Smooth muscle cell (in vitro differentiated cells): ENCODE results near the gene PCIF1. TPM values are rescaled to one million over a fixed set of nuclear protein-coding genes. Genes with fewer than 3 reads are reported as not detected.
"Not testable (repeated sequence)": the region's sequence is repeated elsewhere in the genome, so short reads cannot be mapped to it uniquely, and the experiment has no call there.

Source experiments
- DNase-seq: peaks from one replicate; lab custom pipeline; 2025; ENCODE audit not compliant: unreplicated experiment; lab: John Stamatoyannopoulos, UW
- H2AFZ ChIP-seq: fragments of 200-600 bp; sonication (generic); 2 replicates; pipeline ENCODE4 v1.6.0; 2016; ENCODE audit warnings: antibody characterized with exemption, low read depth, mild to moderate bottlenecking
- H3F3A ChIP-seq: fragments of 200-600 bp; sonication (generic); 2 replicates; pipeline ENCODE4 v1.6.0; 2017; ENCODE audit warnings: antibody characterized with exemption, low read depth
- H3K27ac ChIP-seq: fragments of 200-600 bp; sonication (generic); 2 replicates; pipeline ENCODE4 v1.5.1; 2016; ENCODE audit warnings: low read depth, mild to moderate bottlenecking
- H3K27me3 ChIP-seq: fragments of 200-600 bp; sonication (generic); 2 replicates; pipeline ENCODE4 v1.6.1; 2016; ENCODE audit warnings: low read depth, mild to moderate bottlenecking
- H3K36me3 ChIP-seq: fragments of 200-600 bp; sonication (generic); 2 replicates; pipeline ENCODE4 v1.5.1; 2016; ENCODE audit warnings: low read depth
- H3K4me1 ChIP-seq: fragments of 200-600 bp; sonication (generic); 2 replicates; pipeline ENCODE4 v1.5.1; 2016; ENCODE audit warnings: low read depth
- H3K4me2 ChIP-seq: fragments of 200-600 bp; sonication (generic); 2 replicates; pipeline ENCODE4 v1.6.0; 2016; ENCODE audit warnings: mild to moderate bottlenecking
- H3K4me3 ChIP-seq: fragments of 200-600 bp; sonication (generic); 2 replicates; pipeline ENCODE4 v1.5.1; 2016; ENCODE audit warnings: mild to moderate bottlenecking
- H3K79me2 ChIP-seq: fragments of 200-600 bp; sonication (generic); 2 replicates; pipeline ENCODE4 v1.6.0; 2016; ENCODE audit warnings: low read depth, mild to moderate bottlenecking
- H3K9ac ChIP-seq: fragments of 200-600 bp; sonication (generic); 2 replicates; pipeline ENCODE4 v1.6.0; 2016; ENCODE audit warnings: low read depth
- H3K9me3 ChIP-seq: fragments of 200-600 bp; sonication (generic); replicated peaks from 2 replicates; pipeline ENCODE4 v1.5.1; 2016; ENCODE audit warnings: low read depth
- H4K20me1 ChIP-seq: fragments of 200-600 bp; sonication (generic); 2 replicates; pipeline ENCODE4 v1.6.0; 2016; ENCODE audit warnings: low read depth
- WGBS: methylation state at CpG from one replicate; pipeline ENCODE4 v1.1.7; 2016; ENCODE audit warnings: low lambda C conversion rate; 5-methylcytosine and 5-hydroxymethylcytosine counted together
- polyA plus RNA-seq: library from polyadenylated mRNA; unstranded; fragments of >200 nt; fragmentation: Nextera tagmentation; extraction: Ambion mirVana; gene quantifications from 2 replicates; pipeline ENCODE4 v1.2.1, GENCODE V29; 2016
- total RNA-seq: library from RNA; depleted of rRNA; stranded (reverse); fragments of >200 nt; gene quantifications from 2 replicates; pipeline ENCODE4 v1.2.3, GENCODE V29; 2014
- TF ChIP-seq, protein P1 (sequence below): fragments of 200-600 bp; sonication (generic); IDR thresholded peaks from 2 replicates; pipeline ENCODE4 v1.5.1; 2017; ENCODE audit warnings: borderline replicate concordance, mild to moderate bottlenecking, antibody characterized with exemption; ENCODE audit not compliant: insufficient read depth, poor library complexity, severe bottlenecking

PCIF1 gene
- total and polyA plus RNA-seq, 2 experiments from 2014 or later = 13.5 to 38.9 TPM

DNA sequence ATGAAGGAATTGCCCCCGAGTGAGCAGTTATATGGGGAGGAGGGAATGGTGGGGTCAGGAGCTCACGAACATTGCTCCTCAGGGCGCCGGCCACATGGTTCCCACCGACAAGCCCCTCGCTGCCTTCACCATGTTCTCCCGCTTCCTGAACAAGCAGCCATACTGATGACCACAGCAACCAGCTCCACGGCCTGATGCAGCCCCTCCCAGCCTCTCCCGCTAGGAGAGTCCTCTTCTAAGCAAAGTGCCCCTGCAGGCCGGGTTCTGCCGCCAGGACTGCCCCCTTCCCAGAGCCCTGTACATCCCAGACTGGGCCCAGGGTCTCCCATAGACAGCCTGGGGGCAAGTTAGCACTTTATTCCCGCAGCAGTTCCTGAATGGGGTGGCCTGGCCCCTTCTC, 36.2 kb upstream of the PCIF1 start:
- H2AFZ ChIP-seq = no peak overlapping the region
- no peak overlapping the region for H3K4me3 ChIP-seq
- no peaks in the 10 kb centered on the region for H3K36me3 ChIP-seq
- H3K9me3 ChIP-seq = no peaks in the 10 kb centered on the region
- H3K4me2 ChIP-seq = no peak overlapping the region
- no peak overlapping the region for H3K27ac ChIP-seq
- no peaks in the 10 kb centered on the region for H3K4me1 ChIP-seq
- TF ChIP-seq, protein P1, sequence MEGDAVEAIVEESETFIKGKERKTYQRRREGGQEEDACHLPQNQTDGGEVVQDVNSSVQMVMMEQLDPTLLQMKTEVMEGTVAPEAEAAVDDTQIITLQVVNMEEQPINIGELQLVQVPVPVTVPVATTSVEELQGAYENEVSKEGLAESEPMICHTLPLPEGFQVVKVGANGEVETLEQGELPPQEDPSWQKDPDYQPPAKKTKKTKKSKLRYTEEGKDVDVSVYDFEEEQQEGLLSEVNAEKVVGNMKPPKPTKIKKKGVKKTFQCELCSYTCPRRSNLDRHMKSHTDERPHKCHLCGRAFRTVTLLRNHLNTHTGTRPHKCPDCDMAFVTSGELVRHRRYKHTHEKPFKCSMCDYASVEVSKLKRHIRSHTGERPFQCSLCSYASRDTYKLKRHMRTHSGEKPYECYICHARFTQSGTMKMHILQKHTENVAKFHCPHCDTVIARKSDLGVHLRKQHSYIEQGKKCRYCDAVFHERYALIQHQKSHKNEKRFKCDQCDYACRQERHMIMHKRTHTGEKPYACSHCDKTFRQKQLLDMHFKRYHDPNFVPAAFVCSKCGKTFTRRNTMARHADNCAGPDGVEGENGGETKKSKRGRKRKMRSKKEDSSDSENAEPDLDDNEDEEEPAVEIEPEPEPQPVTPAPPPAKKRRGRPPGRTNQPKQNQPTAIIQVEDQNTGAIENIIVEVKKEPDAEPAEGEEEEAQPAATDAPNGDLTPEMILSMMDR = no peak
- peaks cover 12% of the 10 kb centered on the region for H3F3A ChIP-seq
- H3K27me3 ChIP-seq = no peaks in the 10 kb centered on the region
- no peaks in the 10 kb centered on the region for H4K20me1 ChIP-seq
- no peaks in the 10 kb centered on the region for H3K79me2 ChIP-seq
- H3K9ac ChIP-seq = no peak overlapping the region
- 93% methylated on average over 12 of the region's 12 CpGs for WGBS
- no peak for DNase-seq

DNA sequence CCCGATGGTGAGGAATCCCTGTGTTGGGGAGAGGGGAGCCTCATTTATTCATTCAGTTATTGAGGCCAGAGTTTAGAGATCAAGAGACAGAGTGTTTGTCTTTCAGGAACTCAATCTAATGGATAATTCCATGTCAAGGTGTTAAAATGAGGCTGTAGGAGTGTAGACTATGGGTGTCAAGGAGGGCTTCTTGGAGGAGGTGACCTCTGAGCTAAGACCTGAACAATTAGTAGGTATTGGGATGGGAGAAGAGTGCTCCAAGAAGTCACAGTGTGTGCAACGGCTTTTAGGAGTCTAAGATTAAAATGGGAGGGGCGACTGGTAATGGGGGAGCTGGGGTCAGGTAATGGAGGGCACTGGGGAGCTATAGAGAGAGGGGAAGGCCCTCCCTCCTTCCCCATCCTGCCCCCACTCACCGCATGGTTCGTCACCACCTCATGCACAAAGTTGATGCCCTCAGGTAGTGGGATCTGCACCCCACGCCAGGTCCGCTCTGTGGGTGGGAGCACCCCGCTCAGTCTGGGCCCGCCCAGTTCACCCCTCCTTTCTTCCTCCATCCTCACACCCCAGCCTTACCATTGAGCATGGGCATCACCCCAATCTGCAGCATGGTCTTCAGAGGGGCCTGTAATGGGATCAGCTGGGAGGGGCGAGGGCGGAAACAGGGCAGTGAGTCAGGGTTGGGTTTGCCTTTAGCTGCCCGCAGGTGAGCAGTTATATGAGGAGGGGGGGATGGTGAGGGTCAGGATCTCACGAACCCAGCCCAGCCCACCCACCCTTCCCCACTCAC, 35.2 kb upstream of the PCIF1 start:
- TF ChIP-seq, protein P1 = no peak
- Histone ChIP-seq H3F3A (peaks cover 7% of the 10 kb centered on the region), H2AFZ (no peak overlapping the region), H3K27me3 (no peaks in the 10 kb centered on the region), H3K36me3 (no peaks in the 10 kb centered on the region), H3K27ac (no peak overlapping the region), H3K9me3 (no peaks in the 10 kb centered on the region), H3K4me2 (no peak overlapping the region), H3K4me1 (no peaks in the 10 kb centered on the region), H3K9ac (no peak overlapping the region), H3K4me3 (no peak overlapping the region), H4K20me1 (no peaks in the 10 kb centered on the region), H3K79me2 (no peaks in the 10 kb centered on the region)
- 94% methylated on average over 11 of the region's 13 CpGs for WGBS
- DNase-seq = no peak

DNA sequence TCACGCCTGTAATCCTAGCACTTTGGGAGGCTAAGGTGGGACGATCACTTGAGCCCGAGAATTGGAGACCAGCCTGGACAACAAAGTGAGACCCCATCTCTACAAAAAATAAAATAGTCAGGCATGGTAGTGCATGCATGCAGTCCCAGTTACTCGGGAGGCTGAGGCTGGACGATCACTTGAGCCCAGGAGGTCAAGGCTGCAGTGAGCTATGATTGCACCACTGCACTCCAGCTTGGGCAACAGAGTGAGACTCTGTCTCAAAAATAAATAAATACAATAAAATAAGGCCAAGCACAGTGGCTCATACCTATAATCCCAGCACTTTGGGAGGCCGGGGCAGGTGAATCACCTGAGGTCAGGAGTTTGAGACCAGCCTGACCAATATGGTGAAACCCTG, 33.2 kb upstream of the PCIF1 start:
- not testable (repeated sequence) for H3K9ac ChIP-seq, H3F3A ChIP-seq, H3K4me3 ChIP-seq, H3K4me1 ChIP-seq, H2AFZ ChIP-seq, DNase-seq, H3K4me2 ChIP-seq, H3K9me3 ChIP-seq, H3K36me3 ChIP-seq, H3K79me2 ChIP-seq, H3K27me3 ChIP-seq, H4K20me1 ChIP-seq, H3K27ac ChIP-seq
- WGBS = 97% methylated on average over 6 of the region's 6 CpGs

DNA sequence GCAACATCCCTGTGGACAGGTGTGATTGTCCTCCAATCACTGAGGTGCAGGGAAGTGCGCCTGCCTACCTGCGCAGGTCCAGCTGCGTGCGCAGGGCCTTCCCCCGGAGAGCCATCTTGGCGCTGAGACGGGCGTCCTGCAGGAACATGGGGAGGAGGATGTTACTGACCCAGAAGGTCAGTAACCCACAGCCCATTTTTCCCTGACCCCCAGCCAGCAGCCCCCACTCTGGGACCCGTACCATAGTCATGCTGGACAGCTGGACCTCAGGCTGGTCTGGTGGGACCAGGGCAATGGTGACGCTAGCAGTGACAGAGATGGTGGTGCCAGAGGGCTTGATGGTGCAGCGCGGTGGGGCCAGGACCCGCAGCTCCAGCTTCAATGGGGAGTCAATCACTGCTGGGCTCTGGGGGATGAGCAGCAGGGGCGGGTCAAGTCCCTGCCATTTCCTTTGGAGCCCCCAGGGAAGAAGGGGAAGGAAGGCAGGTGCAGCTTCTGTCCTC, 32.2 kb upstream of the PCIF1 start:
- H3K9me3 ChIP-seq = no peaks in the 10 kb centered on the region
- no peak for DNase-seq
- no peak overlapping the region for H3K4me3 ChIP-seq
- no peak overlapping the region for H3K9ac ChIP-seq
- H3K79me2 ChIP-seq = no peaks in the 10 kb centered on the region
- no peak overlapping the region for H3K4me2 ChIP-seq
- no peaks in the 10 kb centered on the region for H4K20me1 ChIP-seq
- no peaks in the 10 kb centered on the region for H3K4me1 ChIP-seq
- 93% methylated on average over 14 of the region's 14 CpGs for WGBS
- peaks cover 4% of the 10 kb centered on the region for H3F3A ChIP-seq
- H2AFZ ChIP-seq = no peak overlapping the region
- no peaks in the 10 kb centered on the region for H3K36me3 ChIP-seq
- no peaks in the 10 kb centered on the region for H3K27me3 ChIP-seq
- TF ChIP-seq, protein P1 = no peak
- H3K27ac ChIP-seq = no peak overlapping the region
